Activated naive CD4-positive, alpha-beta T cell treated with anti-CD3 and anti-CD28 coated beads for 36 hours (primary cell): ENCODE data around the gene KCNK3. TPM values are rescaled to one million over a fixed set of nuclear protein-coding genes. Genes with fewer than 3 reads are reported as not detected.
A peak's percentile ranks its signal among the peaks of the same experiment; 100 is the strongest.

Source experiments
- CTCF ChIA-PET: fragments of 350-600 bp; sonication (Branson Sonifier 250); formaldehyde crosslinking; loops from one replicate; lab custom pipeline; 2021; ENCODE audit warnings: antibody characterized with exemption; lab: Charles Lee
- DNase-seq: peaks from one replicate; pipeline ENCODE4 v3.0.0-alpha.2; 2020
- H3K27ac Mint-ChIP-seq: one replicate; pipeline ENCODE4 v1.8.0; 2021; ENCODE audit warnings: mild to moderate bottlenecking, mixed read lengths
- H3K27me3 Mint-ChIP-seq: one replicate; pipeline ENCODE4 v1.8.0; 2021; ENCODE audit warnings: low read depth, mixed read lengths
- H3K36me3 Mint-ChIP-seq: one replicate; pipeline ENCODE4 v1.8.0; 2021; ENCODE audit warnings: low read depth, mixed read lengths
- H3K4me1 Mint-ChIP-seq: one replicate; pipeline ENCODE4 v1.8.0; 2021; ENCODE audit warnings: low read depth, mixed read lengths
- H3K4me3 Mint-ChIP-seq: one replicate; pipeline ENCODE4 v1.8.0; 2021; ENCODE audit warnings: mild to moderate bottlenecking, moderate library complexity, mixed read lengths
- H3K9me3 Mint-ChIP-seq: one replicate; pipeline ENCODE4 v1.8.0; 2021; ENCODE audit warnings: mixed read lengths
- intact Hi-C: fragments of 100-400 bp; cut with micrococcal nuclease; formaldehyde crosslinking; loops from one replicate; pipeline ENCODE4 v1.15.1; 2023
- total RNA-seq, 2 experiments: library from RNA; stranded (reverse); gene quantifications; one replicate each; pipeline ENCODE4 v1.2.3, GENCODE V29; 2021

KCNK3 gene
- total RNA-seq, 2 experiments from 2014 or later: not detected

DNA sequence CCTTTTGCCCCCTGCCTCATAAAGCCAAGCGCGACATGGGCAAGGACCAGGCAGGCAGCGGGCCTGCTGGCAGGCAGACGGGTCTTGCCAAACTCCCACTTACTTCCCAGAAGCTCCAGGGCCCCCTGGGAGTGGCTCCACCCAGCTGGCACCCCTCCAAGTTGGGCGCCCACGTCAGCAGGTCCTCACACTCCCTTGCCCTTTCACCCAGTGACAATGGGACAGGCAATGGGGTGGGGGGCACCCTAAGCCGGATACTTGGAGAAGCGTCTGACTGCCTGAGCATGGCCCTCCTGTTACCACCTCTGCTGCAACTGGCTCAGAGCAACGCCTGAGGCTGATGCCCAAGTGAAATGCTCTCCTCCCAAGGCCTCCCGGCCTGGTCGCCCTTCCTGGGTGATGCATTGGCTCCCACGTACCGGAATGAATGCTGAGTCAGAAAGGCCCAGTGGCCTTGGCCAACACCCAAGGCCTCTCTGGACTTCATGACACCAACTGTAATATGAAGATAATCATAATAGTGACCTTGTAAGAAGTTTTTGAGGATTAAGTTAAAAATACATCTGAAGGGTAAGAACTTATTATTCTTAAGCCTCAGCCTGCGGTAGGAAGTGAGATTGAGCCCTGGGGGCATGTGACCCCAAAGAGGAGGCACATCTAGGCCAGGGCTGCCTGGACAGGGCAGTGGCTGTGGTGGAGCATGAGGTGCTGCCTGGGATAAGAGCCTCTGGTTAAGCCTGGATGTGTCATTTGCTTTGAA, 31.6 kb downstream of the KCNK3 start:
- Mint-ChIP-seq H3K27ac (no peak overlapping the region), H3K9me3 (no peaks in the 10 kb centered on the region), H3K4me3 (no peak overlapping the region), H3K4me1 (no peaks in the 10 kb centered on the region), H3K27me3 (peaks cover 10% of the 10 kb centered on the region), H3K36me3 (no peaks in the 10 kb centered on the region)
- DNase-seq: no peak
- intact Hi-C loops: no loop called here
- CTCF ChIA-PET: no interaction called here

DNA sequence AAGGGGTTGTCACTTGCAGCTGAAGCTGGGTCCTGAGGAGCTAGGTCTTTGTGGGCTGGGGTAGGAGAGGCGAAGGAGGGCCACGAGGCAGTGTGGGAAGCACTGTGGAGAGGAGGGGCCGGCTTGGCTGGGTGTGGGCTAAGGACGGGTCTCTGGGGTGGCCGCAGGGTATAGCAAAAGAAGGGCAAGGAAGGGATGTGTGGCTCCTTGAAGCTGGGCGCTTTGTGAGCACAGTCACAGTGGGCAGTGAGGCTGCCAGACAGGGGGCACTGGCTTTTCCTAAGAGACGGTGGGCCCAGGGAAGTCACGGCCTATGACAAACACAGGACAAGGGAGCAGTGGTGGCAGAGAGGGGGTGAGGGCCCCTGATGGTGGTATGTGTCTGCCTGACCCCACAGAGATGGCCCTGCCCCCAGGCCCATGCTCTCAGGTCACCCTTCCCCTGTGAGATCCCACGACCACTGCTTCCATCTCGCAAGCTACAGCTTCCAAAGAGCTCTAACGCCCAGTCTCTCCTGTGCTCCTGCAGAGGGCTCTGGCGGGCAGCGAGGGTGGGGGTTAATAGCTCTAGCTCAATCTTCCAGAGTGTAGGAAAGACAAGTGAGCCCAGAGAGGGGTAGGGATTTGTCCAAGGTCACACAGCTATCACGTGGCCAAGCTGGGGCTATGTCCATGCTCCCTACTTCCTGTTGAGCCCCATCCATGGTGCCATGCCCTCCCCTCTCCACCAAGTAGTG, 32.4 kb downstream of the KCNK3 start:
- H3K27ac Mint-ChIP-seq: no peak overlapping the region
- peaks cover 10% of the 10 kb centered on the region for H3K27me3 Mint-ChIP-seq
- no peaks in the 10 kb centered on the region for H3K9me3 Mint-ChIP-seq
- no peak for DNase-seq
- H3K36me3 Mint-ChIP-seq: no peaks in the 10 kb centered on the region
- CTCF ChIA-PET: no interaction called here
- H3K4me3 Mint-ChIP-seq: no peak overlapping the region
- no peaks in the 10 kb centered on the region for H3K4me1 Mint-ChIP-seq
- intact Hi-C loops: no loop called here

DNA sequence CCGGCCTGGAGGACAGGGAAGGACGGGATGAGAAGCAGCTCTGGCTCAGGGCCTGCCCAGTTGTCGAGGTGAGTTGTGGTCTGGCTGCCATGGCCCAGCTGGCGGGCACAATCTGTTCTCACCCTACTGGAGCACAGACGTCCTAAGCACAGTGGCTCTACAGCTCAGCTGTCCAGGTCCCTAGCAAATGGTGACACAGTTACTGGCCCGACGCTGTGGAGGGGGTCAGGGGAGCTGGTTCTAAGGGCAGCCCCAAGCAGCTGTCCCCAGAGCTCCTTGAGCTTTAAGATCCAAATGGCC, 32.9 kb downstream of the KCNK3 start:
- Mint-ChIP-seq H3K4me1 (no peaks in the 10 kb centered on the region), H3K27ac (no peak overlapping the region), H3K4me3 (no peak overlapping the region), H3K27me3 (peaks cover 10% of the 10 kb centered on the region), H3K9me3 (no peaks in the 10 kb centered on the region), H3K36me3 (no peaks in the 10 kb centered on the region)
- intact Hi-C loops: no loop called here
- CTCF ChIA-PET: interaction anchor here (0.6 kb wide), 1 partner anchor 151 kb away, joined by 3 read pairs; no protein-coding TSS in a partner anchor
- DNase-seq: no peak

DNA sequence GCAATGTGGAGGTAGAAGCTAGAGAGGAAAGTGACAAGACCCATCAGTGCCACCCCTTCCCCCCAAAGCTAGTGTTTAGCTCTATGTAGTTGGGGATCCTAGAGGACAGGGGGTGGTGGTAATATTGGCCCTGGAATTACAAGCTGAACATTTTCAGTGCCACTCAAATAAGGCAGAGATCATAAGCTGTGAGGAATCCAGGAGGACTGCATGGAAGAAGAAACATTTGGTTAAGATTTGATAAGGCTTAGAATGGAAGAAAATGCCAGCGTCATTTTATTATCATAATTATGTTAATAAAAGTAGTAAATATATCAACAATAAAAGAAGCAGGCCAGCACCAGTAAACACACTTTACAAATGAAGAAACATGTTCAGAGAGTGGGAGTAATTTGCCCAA, 33.7 kb downstream of the KCNK3 start:
- CTCF ChIA-PET: interaction anchor here (0.6 kb wide), 1 partner anchor 152 kb away, joined by 3 read pairs; no protein-coding TSS in a partner anchor
- Mint-ChIP-seq H3K4me1 (no peaks in the 10 kb centered on the region), H3K27ac (no peak overlapping the region), H3K36me3 (no peaks in the 10 kb centered on the region), H3K4me3 (no peak overlapping the region), H3K9me3 (no peaks in the 10 kb centered on the region), H3K27me3 (peaks cover 10% of the 10 kb centered on the region)
- no peak for DNase-seq
- intact Hi-C loops: no loop called here

DNA sequence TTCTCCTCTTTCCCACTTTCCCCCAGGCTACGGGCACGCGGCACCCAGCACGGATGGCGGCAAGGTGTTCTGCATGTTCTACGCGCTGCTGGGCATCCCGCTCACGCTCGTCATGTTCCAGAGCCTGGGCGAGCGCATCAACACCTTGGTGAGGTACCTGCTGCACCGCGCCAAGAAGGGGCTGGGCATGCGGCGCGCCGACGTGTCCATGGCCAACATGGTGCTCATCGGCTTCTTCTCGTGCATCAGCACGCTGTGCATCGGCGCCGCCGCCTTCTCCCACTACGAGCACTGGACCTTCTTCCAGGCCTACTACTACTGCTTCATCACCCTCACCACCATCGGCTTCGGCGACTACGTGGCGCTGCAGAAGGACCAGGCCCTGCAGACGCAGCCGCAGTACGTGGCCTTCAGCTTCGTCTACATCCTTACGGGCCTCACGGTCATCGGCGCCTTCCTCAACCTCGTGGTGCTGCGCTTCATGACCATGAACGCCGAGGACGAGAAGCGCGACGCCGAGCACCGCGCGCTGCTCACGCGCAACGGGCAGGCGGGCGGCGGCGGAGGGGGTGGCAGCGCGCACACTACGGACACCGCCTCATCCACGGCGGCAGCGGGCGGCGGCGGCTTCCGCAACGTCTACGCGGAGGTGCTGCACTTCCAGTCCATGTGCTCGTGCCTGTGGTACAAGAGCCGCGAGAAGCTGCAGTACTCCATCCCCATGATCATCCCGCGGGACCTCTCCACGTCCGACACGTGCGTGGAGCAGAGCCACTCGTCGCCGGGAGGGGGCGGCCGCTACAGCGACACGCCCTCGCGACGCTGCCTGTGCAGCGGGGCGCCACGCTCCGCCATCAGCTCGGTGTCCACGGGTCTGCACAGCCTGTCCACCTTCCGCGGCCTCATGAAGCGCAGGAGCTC, 35.4 kb downstream of the KCNK3 start:
- no peak overlapping the region for H3K27ac Mint-ChIP-seq
- CTCF ChIA-PET: interaction anchor here (0.8 to 1.3 kb wide), 4 partner anchors 12 to 138 kb away, joined by 3 to 5 read pairs (median 4); no protein-coding TSS in a partner anchor
- H3K27me3 Mint-ChIP-seq: peaks cover 10% of the 10 kb centered on the region
- intact Hi-C loops: no loop called here
- H3K9me3 Mint-ChIP-seq: no peaks in the 10 kb centered on the region
- H3K4me3 Mint-ChIP-seq: no peak overlapping the region
- no peaks in the 10 kb centered on the region for H3K4me1 Mint-ChIP-seq
- H3K36me3 Mint-ChIP-seq: no peaks in the 10 kb centered on the region
- DNase-seq: peak; percentile 25

DNA sequence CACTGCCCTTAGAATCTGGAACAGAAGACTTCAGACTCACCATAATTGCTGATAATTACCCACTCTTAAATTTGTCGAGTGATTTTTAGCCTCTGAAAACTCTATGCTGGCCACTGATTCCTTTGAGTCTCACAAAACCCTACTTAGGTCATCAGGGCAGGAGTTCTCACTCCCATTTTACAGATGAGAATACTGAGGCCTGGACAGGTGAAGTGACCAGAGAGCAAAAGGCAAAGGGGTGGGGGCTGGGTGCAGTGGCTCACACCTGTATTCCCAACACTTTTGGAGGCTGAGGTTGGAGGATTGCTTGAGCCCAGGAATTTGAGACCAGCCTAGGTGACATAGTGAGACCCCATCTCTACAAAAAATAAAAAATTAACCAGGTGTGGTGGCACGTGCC, 36.8 kb downstream of the KCNK3 start:
- peaks cover 10% of the 10 kb centered on the region for H3K27me3 Mint-ChIP-seq
- intact Hi-C loops: no loop called here
- H3K4me3 Mint-ChIP-seq: no peak overlapping the region
- H3K27ac Mint-ChIP-seq: no peak overlapping the region
- CTCF ChIA-PET: interaction anchor here (1.0 to 1.3 kb wide), 2 partner anchors 11 to 16 kb away, joined by 3 to 5 read pairs; no protein-coding TSS in a partner anchor
- no peak for DNase-seq
- H3K9me3 Mint-ChIP-seq: no peaks in the 10 kb centered on the region
- no peaks in the 10 kb centered on the region for H3K4me1 Mint-ChIP-seq
- H3K36me3 Mint-ChIP-seq: no peaks in the 10 kb centered on the region

DNA sequence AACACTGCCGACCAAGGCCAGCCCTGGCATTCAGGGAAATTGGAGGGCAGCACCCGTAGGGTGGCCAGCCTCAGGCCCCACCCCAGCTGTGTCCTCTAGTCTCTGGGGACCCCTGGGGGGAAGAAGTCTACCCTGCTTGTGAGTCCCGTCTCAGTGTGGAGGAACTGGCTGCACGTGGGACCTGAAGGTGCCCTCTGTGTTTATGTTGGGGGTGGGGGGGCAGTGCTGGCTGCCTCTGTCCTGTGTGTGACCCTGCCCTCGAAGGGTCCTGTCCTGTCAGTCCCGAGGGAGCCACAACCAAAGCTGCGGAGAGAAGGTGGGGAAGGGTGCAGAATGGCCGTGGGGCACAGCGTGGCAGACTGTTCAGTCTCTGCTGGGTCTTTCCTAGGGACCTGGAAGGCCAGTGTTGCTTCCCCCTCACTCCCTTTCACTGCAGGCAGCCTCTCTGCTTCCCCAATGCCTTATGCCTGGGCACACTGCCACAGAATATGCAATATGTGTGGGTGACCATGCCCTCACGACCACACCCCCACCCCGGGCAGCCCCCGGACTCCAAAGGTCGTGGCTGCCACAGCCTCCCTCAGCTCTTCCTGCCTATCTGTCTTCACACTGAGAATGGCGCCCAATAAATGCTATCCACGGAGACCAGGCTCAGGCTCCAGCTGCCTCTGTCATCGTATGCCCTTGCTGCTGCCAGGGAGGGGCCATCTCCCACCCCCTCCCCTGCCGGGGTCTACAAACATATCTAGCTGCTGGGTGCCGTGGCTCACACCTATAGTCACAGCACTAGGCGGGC, 38.2 kb downstream of the KCNK3 start:
- intact Hi-C loops: no loop called here
- no peak overlapping the region for H3K27ac Mint-ChIP-seq
- no peak overlapping the region for H3K4me3 Mint-ChIP-seq
- CTCF ChIA-PET: interaction anchor here (0.6 kb wide), 1 partner anchor 16 kb away, joined by 8 read pairs; no protein-coding TSS in a partner anchor
- no peaks in the 10 kb centered on the region for H3K36me3 Mint-ChIP-seq
- H3K27me3 Mint-ChIP-seq: peaks cover 9% of the 10 kb centered on the region
- DNase-seq: no peak
- no peaks in the 10 kb centered on the region for H3K9me3 Mint-ChIP-seq
- no peaks in the 10 kb centered on the region for H3K4me1 Mint-ChIP-seq

DNA sequence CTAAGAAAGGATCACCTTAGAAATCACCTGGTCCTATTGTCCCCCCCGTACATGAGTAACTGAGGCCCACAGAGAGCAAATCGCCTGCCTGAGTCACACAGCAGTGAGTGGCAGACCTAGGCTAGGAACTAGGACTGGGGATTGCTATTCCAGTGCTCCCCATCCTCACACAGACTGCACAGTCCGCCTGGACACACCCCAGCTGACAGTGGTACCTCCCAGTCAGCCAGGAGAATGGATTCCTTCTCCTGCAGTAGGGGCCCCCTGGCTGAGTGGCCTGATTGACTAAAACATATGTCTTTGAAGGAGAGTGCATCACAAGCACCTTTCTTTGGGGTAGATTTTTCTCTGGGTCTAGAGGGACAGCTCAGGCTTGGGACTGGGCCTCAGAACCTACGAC, 39.2 kb downstream of the KCNK3 start:
- H3K4me3 Mint-ChIP-seq: no peak overlapping the region
- H3K36me3 Mint-ChIP-seq: no peaks in the 10 kb centered on the region
- intact Hi-C loops: no loop called here
- CTCF ChIA-PET: no interaction called here
- H3K27me3 Mint-ChIP-seq: peaks cover 6% of the 10 kb centered on the region
- DNase-seq: no peak
- no peaks in the 10 kb centered on the region for H3K9me3 Mint-ChIP-seq
- no peak overlapping the region for H3K27ac Mint-ChIP-seq
- no peaks in the 10 kb centered on the region for H3K4me1 Mint-ChIP-seq

DNA sequence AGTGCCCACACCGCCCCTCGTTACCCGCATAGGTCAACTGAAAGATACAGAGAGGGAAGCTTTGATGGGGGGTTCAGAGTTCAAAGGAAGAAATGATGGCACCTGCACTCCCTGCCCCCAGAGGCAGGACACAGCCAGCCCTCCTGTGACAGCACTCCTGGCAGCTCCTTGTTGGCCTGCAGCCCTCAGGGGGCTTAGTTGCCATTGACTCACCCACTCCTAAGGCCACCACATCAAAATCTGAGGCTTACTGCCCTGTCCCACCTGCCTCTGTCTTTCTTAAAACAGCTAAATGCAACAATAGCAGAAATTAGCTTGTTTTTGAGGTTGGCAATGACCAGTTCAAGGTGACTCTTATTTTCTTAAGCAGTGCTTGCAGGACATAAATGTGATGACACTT, 39.9 kb downstream of the KCNK3 start:
- Mint-ChIP-seq H3K4me3 (no peak overlapping the region), H3K36me3 (no peaks in the 10 kb centered on the region), H3K27me3 (peaks cover 3% of the 10 kb centered on the region), H3K4me1 (no peaks in the 10 kb centered on the region), H3K27ac (no peak overlapping the region), H3K9me3 (no peaks in the 10 kb centered on the region)
- intact Hi-C loops: no loop called here
- DNase-seq: no peak
- CTCF ChIA-PET: no interaction called here

DNA sequence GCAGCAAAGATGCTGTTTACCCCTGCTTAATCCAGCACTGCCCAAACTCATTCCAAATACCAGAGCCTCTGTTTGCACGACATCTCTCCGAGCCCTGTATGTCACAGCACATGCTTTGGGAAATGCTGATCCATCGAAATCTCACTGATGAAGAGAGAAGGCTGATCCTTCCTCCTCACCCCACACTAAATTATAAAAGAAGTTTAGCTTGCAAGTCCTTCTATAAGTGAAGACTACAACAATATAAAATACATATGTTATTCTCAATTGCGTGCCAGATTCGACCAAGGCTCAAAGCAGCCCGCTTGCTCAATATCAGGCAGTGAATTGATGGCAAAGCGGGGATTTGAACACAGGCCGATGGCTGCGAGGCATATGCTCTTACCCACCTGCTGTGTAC, 40.9 kb downstream of the KCNK3 start:
- no peak overlapping the region for H3K4me3 Mint-ChIP-seq
- no peaks in the 10 kb centered on the region for H3K9me3 Mint-ChIP-seq
- intact Hi-C loops: no loop called here
- DNase-seq: no peak
- no peak overlapping the region for H3K27ac Mint-ChIP-seq
- H3K4me1 Mint-ChIP-seq: no peaks in the 10 kb centered on the region
- peaks cover 3% of the 10 kb centered on the region for H3K27me3 Mint-ChIP-seq
- CTCF ChIA-PET: no interaction called here
- H3K36me3 Mint-ChIP-seq: no peaks in the 10 kb centered on the region

DNA sequence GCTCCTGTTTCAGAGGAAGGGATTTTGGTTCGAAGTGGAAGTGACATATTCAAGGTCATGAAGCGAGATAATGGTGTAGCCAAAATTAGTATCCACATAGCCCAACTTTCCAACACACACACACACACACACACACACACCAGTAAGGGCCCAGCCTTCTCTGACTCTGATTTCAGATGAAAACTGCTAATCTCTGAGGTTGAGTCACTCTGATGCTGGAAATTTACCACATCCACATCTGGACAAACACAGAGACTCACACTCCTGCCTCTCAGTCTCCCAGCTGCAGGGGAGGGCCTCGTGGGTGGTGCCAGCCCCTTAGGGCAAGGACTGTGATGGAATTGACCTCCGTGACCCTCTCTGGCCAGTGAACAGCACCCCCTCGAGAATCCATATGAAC, 42.6 kb downstream of the KCNK3 start:
- H3K27ac Mint-ChIP-seq: no peak overlapping the region
- CTCF ChIA-PET: interaction anchor here (1.7 kb wide), 1 partner anchor 12 kb away, joined by 5 read pairs; no protein-coding TSS in a partner anchor
- DNase-seq: no peak
- H3K27me3 Mint-ChIP-seq: no peaks in the 10 kb centered on the region
- H3K36me3 Mint-ChIP-seq: no peaks in the 10 kb centered on the region
- H3K4me1 Mint-ChIP-seq: no peaks in the 10 kb centered on the region
- intact Hi-C loops: no loop called here
- no peaks in the 10 kb centered on the region for H3K9me3 Mint-ChIP-seq
- no peak overlapping the region for H3K4me3 Mint-ChIP-seq
